ENCODE results near the gene PROX1.
"Not testable (repeated sequence)": the region's sequence is repeated elsewhere in the genome, so short reads cannot be mapped to it uniquely, and the experiment has no call there.

PROX1 gene

GRCh38 chr1:214067397-214067796 lies 79.6 kb downstream of the PROX1 start:
- no peak for DNase-seq (ENCODE audit: low read depth in 1 of 2, low spot score in 1 of 2)

DNA sequence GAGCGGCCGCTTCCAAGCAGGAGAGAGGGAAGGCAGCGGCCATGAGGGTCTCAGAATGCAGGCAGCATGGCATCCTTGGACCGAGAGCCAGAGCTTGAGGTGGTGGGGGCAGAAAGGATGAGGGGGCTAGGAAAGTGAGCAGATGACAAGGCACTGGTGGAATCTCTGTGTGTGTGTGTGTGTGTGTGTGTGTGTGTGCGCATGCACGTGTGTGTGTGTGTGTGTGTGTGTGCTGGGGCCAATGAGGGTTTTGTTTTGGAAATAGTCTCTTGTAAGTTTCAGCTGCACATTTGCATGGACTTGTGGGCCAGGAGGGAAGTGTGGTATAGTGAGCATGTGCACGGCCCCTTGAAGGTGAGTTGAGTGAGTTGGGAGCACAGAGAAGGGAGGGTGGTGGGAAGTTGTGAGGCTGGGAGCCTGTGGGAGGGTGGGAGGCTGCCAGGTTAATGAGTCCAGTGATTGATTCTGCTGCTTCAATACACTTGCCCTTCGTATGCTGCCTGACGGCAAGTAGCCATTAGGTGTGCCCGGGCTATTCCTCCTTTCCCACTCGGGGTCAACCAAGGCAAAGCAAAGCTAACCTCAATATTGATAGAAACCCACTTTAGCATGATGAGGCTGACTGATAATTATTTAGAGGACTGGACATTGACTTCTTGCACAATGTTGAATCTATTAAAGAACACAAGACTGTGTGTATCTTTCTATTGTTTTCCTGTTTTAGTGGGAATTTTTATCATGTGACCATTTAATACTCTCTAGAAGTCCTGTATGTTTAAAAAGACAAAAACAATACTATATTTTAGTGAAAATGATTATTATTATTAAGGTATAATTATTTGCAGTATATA lies 80.3 kb downstream of the PROX1 start:
- DNase-seq (ENCODE audit: low read depth in 1 of 2, low spot score in 1 of 2), result no peak

- no peak for DNase-seq (ENCODE audit: low read depth in 1 of 2, low spot score in 1 of 2)
Measured at GRCh38 chr1:214068979-214069378, 81.2 kb downstream of the PROX1 start.

GRCh38 chr1:214071469-214071868 lies 83.7 kb downstream of the PROX1 start:
- no peak for DNase-seq (ENCODE audit: low read depth in 1 of 2, low spot score in 1 of 2)

DNA sequence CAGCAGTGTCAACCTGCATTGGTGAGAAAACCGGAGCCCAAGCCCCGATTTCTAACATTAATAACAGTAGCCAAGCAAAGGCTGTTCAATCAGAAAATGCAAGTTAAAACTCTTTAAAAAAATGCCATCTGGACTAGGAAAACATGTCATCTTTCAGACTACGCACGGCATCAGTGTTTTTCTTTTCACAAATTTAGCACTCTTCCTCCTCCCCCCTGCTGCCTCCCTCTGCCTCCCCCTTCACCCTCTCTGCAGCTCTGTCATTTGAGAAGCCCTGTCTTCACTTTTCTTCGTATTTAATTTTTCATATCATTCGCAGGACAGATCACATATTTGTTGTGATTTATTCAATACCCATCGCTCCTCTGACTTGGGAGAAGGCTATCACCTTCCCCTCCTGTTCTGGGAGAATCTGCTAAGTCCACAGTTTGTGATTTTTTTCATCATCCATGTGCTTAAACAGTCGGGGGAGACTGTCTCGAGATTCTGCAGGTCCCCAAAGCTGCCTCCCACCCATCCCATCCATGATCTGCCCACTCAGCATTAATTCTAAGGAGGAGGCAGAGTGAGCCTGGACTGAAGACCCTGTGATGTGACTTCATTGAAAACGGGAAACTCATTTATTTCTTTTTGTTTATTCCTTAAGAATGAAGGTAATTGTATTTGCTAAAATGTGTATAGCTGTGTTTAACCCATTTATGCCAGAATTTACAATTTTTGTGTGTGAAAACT lies 84.8 kb downstream of the PROX1 start:
- no peak for DNase-seq (ENCODE audit: low read depth in 1 of 2, low spot score in 1 of 2)

GRCh38 chr1:214074477-214074876 lies 86.7 kb downstream of the PROX1 start:
- no peak for DNase-seq (ENCODE audit: low read depth in 1 of 2, low spot score in 1 of 2)

DNA sequence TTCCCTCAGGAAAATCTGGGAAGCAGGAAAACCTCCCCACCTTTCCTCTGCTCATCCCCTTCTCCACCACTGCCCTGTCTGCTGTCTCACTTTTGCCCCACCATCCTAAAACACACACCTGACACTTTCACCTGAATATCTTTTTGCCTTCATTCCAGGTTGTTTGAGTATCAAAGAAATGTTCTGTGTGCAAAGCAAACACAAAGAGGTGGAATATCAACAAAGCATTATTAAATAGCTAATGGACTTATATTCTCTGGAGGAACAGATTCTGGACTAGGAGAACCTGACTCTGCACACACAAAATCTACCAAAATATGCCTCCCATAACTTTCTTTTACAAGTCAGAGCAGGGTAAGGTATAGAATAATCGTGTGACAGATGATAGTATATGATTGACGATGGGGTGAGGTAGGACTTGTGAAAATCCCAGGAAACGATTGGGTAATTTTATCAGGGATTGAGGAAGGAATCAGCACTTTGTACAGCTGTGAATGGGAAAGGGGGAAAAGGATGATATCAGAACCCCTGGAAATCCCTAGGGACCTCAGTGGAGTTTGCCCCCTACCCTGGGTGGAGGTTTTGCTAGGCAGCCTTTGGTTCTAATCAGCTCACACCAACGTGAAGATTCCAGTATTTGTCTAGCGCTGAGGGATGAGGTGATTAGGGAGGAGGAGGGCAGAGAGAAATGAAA lies 87.7 kb downstream of the PROX1 start:
- no peak for DNase-seq (ENCODE audit: low read depth in 1 of 2, low spot score in 1 of 2)

GRCh38 chr1:214075999-214076707 lies 88.4 kb downstream of the PROX1 start:
- DNase-seq (ENCODE audit: low read depth in 1 of 2, low spot score in 1 of 2), result no peak

DNA sequence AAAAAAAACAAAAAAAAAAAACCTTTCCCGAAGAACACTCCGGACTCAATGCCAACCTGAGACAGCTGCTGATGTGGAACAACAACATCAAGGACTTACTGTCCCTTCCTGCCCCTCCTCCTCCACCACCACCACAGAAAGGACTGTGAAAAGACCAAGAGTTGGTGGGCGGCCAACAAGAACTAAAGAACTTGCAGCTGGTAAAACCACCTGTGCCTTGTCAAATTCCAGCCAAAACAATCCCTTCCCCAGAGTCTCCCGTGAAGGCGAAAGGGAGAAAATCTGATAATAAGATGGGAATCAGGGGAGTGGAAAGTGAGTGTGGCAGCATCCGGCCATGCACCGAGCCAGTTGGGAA lies 88.9 kb downstream of the PROX1 start:
- no peak for DNase-seq (ENCODE audit: low read depth in 1 of 2, low spot score in 1 of 2)

DNA sequence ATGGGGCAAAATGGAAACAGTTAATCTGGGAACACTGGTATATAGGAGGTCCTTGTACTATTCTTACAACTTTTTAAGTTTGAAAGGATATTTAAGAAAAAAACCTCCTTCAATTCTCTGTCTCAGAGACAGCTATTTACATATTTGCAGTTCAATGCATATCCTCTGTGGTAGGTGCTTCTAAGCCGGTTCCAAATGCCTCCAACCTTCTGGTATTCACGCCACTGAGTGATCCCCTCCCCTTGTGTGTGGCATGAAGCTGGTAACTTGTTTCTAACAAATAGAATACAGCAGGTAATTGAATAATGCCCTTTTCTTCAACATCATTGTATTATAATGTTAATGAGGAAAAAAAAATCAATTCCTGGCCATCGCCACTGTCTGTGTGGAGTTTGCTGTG lies 91.2 kb downstream of the PROX1 start:
- DNase-seq (ENCODE audit: low read depth in 1 of 2, low spot score in 1 of 2), result no peak

- DNase-seq (ENCODE audit: low read depth in 1 of 2, low spot score in 1 of 2), result no peak
Measured at GRCh38 chr1:214085325-214085724, 97.6 kb downstream of the PROX1 start.

DNA sequence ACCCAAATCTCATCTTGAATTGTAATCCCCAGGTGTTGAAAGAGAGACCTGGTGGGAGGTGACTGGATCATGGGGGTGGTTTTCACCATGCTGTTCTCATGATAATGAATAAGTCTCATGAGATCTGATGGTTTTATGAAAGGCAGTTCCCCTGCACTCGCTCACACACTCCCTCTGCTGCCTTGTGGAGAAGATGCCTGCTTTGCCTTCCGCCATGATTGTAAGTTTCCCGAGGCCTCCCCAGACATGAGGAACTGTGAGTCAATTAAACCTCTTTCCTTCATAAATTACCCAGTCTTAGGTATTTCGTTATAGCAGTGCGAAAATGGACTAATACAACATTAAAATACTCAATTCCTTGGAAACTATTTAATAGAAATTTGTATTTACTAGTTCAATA lies 99.2 kb downstream of the PROX1 start:
- no peak for DNase-seq (ENCODE audit: low read depth in 1 of 2, low spot score in 1 of 2)

GRCh38 chr1:214089003-214089402 lies 101.2 kb downstream of the PROX1 start:
- not testable (repeated sequence) for DNase-seq (ENCODE audit: low read depth in 1 of 2, low spot score in 1 of 2)
